ENCODE results near the gene FCHO1. TPM values are rescaled to one million over a fixed set of nuclear protein-coding genes. Genes with fewer than 3 reads are reported as not detected.

FCHO1 gene
- total RNA-seq, 2 experiments from 2014 or later, result 76.3 to 84.1 TPM

- H3K27me3 Mint-ChIP-seq, result no peaks in the 10 kb centered on the region
- ChIA-PET POLR2A (no interaction called here), CTCF (interaction anchor here (0.6 to 1.8 kb wide), 4 partner anchors 17 to 211 kb away, joined by 3 to 4 read pairs (median 4); partner anchors contain the start of gene CCDC124)
- DNase-seq, result no peak
- H3K9me3 Mint-ChIP-seq, result no peaks in the 10 kb centered on the region
- H3K4me1 Mint-ChIP-seq, result peaks cover 41% of the 10 kb centered on the region
- H3K27ac Mint-ChIP-seq, result peak overlapping the region; percentile 78
- peaks cover 23% of the 10 kb centered on the region for H3K36me3 Mint-ChIP-seq (ENCODE audit: low read depth)
- peak overlapping the region; percentile 85 for H3K4me3 Mint-ChIP-seq
These were observed 29.5 kb upstream of the FCHO1 start for GRCh38 chr19:17721821-17722220.

DNA sequence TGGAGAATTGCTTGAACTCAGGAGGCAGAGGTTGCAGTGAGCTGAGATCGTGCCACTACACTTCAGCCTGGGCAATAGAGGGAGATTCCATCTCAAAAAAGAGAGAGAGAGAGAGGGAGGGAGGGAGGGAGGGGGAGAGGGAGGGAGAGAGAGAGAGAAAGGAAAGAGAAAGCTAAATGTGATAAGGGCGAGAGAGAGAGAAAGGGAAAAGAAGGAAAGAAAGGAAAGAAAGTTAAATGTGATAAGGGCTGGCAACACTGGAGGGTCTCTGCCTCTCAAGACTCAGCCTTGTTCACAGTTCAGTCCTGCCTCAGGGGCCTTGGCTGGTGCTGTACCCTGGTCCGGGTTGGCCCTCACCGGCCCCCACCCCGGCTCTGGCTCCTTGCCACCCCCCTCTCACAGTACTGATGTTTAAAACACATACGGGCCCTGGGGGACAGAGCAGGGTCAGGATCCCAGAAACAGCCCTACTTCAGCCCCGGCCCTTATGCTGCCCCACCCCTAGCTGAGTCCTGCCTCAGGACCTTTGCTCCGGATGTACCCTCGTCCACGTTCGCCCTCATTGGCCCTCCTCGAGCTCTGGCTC is 28.5 kb upstream of the FCHO1 start:
- Mint-ChIP-seq H3K4me1 (peaks cover 36% of the 10 kb centered on the region), H3K27me3 (no peaks in the 10 kb centered on the region), H3K36me3 (ENCODE audit: low read depth) (peaks cover 23% of the 10 kb centered on the region), H3K27ac (no peak overlapping the region), H3K4me3 (no peak overlapping the region), H3K9me3 (no peaks in the 10 kb centered on the region)
- ChIA-PET CTCF (interaction anchor here (0.9 to 1.8 kb wide), 4 partner anchors 16 to 210 kb away, joined by 3 to 4 read pairs (median 4); partner anchors contain the start of gene CCDC124), POLR2A (no interaction called here)
- DNase-seq, result no peak

DNA sequence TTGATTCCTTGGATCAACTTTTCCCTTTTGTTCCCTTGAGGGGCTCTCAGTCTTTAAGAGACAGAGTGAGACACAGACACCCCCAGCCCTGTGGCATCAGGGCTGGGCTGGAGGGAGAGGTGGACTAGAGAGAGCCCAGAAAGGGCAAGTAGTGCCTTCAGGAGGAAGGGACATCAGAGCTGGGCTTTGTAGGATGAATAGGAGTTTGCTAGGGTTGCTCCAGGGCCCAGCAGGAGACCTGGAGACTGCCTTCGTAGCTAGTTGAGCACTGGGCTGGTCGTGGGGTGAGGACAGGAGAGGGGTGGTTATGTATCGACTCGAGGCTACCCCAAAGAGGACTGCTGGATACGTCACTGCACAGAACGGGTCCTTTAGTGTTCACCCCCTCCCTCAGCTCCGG is 26.6 kb upstream of the FCHO1 start:
- peaks cover 25% of the 10 kb centered on the region for H3K4me1 Mint-ChIP-seq
- CTCF ChIA-PET, result interaction anchor here (0.7 to 3.1 kb wide), 7 partner anchors 9 to 207 kb away, joined by 3 to 15 read pairs (median 3); partner anchors contain the start of gene CCDC124
- no peak for DNase-seq
- H3K27ac Mint-ChIP-seq, result no peak overlapping the region
- no peaks in the 10 kb centered on the region for H3K9me3 Mint-ChIP-seq
- no peak overlapping the region for H3K4me3 Mint-ChIP-seq
- no peaks in the 10 kb centered on the region for H3K27me3 Mint-ChIP-seq
- peaks cover 26% of the 10 kb centered on the region for H3K36me3 Mint-ChIP-seq (ENCODE audit: low read depth)
- POLR2A ChIA-PET, result no interaction called here

GRCh38 chr19:17725422-17726078 is 25.7 kb upstream of the FCHO1 start:
- Mint-ChIP-seq H3K9me3 (no peaks in the 10 kb centered on the region), H3K4me1 (peaks cover 24% of the 10 kb centered on the region), H3K27ac (no peak overlapping the region), H3K4me3 (no peak overlapping the region), H3K36me3 (ENCODE audit: low read depth) (peaks cover 33% of the 10 kb centered on the region), H3K27me3 (no peaks in the 10 kb centered on the region)
- DNase-seq, result no peak
- POLR2A ChIA-PET, result no interaction called here
- CTCF ChIA-PET, result interaction anchor here (0.7 to 3.1 kb wide), 7 partner anchors 10 to 207 kb away, joined by 3 to 15 read pairs (median 3); partner anchors contain the start of gene CCDC124

GRCh38 chr19:17726136-17726741 is 25.0 kb upstream of the FCHO1 start:
- no peak for DNase-seq
- Mint-ChIP-seq H3K36me3 (ENCODE audit: low read depth) (peaks cover 39% of the 10 kb centered on the region), H3K4me1 (peaks cover 22% of the 10 kb centered on the region), H3K27ac (no peak overlapping the region), H3K4me3 (no peak overlapping the region), H3K27me3 (no peaks in the 10 kb centered on the region), H3K9me3 (no peaks in the 10 kb centered on the region)
- POLR2A ChIA-PET, result no interaction called here
- CTCF ChIA-PET, result interaction anchor here (0.8 to 3.1 kb wide), 5 partner anchors 12 to 206 kb away, joined by 3 to 15 read pairs (median 3); partner anchors contain the start of gene CCDC124

- H3K9me3 Mint-ChIP-seq, result no peaks in the 10 kb centered on the region
- peaks cover 43% of the 10 kb centered on the region for H3K36me3 Mint-ChIP-seq (ENCODE audit: low read depth)
- DNase-seq, result no peak
- peaks cover 19% of the 10 kb centered on the region for H3K4me1 Mint-ChIP-seq
- ChIA-PET CTCF (interaction anchor here (3.1 kb wide), 1 partner anchor 11 kb away, joined by 15 read pairs; no protein-coding TSS in a partner anchor), POLR2A (no interaction called here)
- H3K27me3 Mint-ChIP-seq, result no peaks in the 10 kb centered on the region
- no peak overlapping the region for H3K27ac Mint-ChIP-seq
- no peak overlapping the region for H3K4me3 Mint-ChIP-seq
These were observed 24.1 kb upstream of the FCHO1 start for GRCh38 chr19:17726964-17727773.

DNA sequence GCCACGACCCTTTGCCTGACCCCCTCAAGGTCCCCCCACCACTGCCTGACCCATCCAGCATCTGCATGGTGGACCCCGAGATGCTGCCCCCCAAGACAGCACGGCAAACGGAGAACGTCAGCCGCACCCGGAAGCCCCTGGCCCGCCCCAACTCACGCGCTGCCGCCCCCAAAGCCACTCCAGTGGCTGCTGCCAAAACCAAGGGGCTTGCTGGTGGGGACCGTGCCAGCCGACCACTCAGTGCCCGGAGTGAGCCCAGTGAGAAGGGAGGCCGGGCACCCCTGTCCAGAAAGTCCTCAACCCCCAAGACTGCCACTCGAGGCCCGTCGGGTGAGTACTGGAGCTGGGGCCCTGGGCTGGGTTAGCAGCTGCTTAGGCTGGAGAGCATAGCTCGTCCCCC is 23.4 kb upstream of the FCHO1 start:
- Mint-ChIP-seq H3K4me1 (peaks cover 19% of the 10 kb centered on the region), H3K27ac (no peak overlapping the region), H3K36me3 (ENCODE audit: low read depth) (peaks cover 45% of the 10 kb centered on the region), H3K27me3 (no peaks in the 10 kb centered on the region), H3K9me3 (no peaks in the 10 kb centered on the region), H3K4me3 (no peak overlapping the region)
- ChIA-PET POLR2A (no interaction called here), CTCF (interaction anchor here (0.6 kb wide), 1 partner anchor 11 kb away, joined by 5 read pairs; no protein-coding TSS in a partner anchor)
- DNase-seq, result no peak

DNA sequence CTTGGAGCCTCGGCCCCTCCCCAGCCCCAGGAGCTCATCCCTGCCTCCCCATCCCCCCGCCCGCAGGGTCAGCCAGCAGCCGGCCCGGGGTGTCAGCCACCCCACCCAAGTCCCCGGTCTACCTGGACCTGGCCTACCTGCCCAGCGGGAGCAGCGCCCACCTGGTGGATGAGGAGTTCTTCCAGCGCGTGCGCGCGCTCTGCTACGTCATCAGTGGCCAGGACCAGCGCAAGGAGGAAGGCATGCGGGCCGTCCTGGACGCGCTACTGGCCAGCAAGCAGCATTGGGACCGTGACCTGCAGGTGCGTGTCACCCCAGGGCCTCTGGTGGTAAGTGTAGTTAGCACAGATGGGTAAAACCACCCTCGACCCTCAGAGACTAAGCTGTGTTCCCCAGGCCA is 18.1 kb upstream of the FCHO1 start:
- H3K27me3 Mint-ChIP-seq, result no peaks in the 10 kb centered on the region
- H3K9me3 Mint-ChIP-seq, result no peaks in the 10 kb centered on the region
- H3K27ac Mint-ChIP-seq, result no peak overlapping the region
- no peak overlapping the region for H3K4me3 Mint-ChIP-seq
- ChIA-PET POLR2A (no interaction called here), CTCF (interaction anchor here (1.2 to 4.4 kb wide), 2 partner anchors 9 to 200 kb away, joined by 3 to 20 read pairs; partner anchors contain the start of gene CCDC124)
- H3K4me1 Mint-ChIP-seq, result peaks cover 16% of the 10 kb centered on the region
- H3K36me3 Mint-ChIP-seq (ENCODE audit: low read depth), result peaks cover 44% of the 10 kb centered on the region
- DNase-seq, result no peak

- H3K4me1 Mint-ChIP-seq, result peaks cover 19% of the 10 kb centered on the region
- no peak overlapping the region for H3K27ac Mint-ChIP-seq
- ChIA-PET CTCF (no interaction called here), POLR2A (no interaction called here)
- H3K4me3 Mint-ChIP-seq, result no peak overlapping the region
- DNase-seq, result no peak
- H3K27me3 Mint-ChIP-seq, result no peaks in the 10 kb centered on the region
- H3K36me3 Mint-ChIP-seq (ENCODE audit: low read depth), result peaks cover 44% of the 10 kb centered on the region
- H3K9me3 Mint-ChIP-seq, result no peaks in the 10 kb centered on the region
These were observed 17.1 kb upstream of the FCHO1 start for GRCh38 chr19:17734146-17734545.

DNA sequence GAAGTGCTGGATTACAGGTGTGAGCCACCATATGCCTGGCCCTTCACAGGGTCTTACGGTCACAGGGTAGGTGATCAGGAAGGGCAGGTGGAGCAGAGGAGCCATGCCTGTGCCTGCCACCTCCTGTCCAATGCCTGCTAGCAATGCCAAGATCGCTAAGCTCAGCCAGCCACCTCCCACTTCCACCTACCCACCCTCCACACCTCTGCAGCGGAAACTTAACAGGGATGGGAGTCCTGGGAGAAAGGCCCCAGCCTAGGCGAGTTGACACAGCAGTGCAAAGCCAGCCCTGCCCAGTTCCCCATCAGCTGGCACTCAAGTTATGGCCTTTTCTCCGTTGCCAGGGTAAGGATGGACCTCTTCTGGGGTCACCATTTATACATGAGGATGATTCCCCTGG is 15.9 kb upstream of the FCHO1 start:
- Mint-ChIP-seq H3K4me3 (no peak overlapping the region), H3K4me1 (peaks cover 17% of the 10 kb centered on the region), H3K27ac (no peak overlapping the region), H3K9me3 (no peaks in the 10 kb centered on the region), H3K27me3 (no peaks in the 10 kb centered on the region), H3K36me3 (ENCODE audit: low read depth) (peaks cover 36% of the 10 kb centered on the region)
- POLR2A ChIA-PET, result no interaction called here
- DNase-seq, result no peak
- CTCF ChIA-PET, result interaction anchor here (0.7 to 1.2 kb wide), 2 partner anchors 17 to 107 kb away, joined by 3 to 8 read pairs; partner anchors contain the start of gene MAP1S

GRCh38 chr19:17737690-17738153 is 13.6 kb upstream of the FCHO1 start:
- POLR2A ChIA-PET, result no interaction called here
- Mint-ChIP-seq H3K27ac (no peak overlapping the region), H3K4me3 (no peak overlapping the region), H3K36me3 (ENCODE audit: low read depth) (peaks cover 20% of the 10 kb centered on the region), H3K4me1 (peaks cover 13% of the 10 kb centered on the region), H3K9me3 (no peaks in the 10 kb centered on the region), H3K27me3 (no peaks in the 10 kb centered on the region)
- CTCF ChIA-PET, result interaction anchor here (0.6 to 3.7 kb wide), 3 partner anchors 12 to 124 kb away, joined by 3 to 15 read pairs (median 3); no protein-coding TSS in a partner anchor
- DNase-seq, result no peak

DNA sequence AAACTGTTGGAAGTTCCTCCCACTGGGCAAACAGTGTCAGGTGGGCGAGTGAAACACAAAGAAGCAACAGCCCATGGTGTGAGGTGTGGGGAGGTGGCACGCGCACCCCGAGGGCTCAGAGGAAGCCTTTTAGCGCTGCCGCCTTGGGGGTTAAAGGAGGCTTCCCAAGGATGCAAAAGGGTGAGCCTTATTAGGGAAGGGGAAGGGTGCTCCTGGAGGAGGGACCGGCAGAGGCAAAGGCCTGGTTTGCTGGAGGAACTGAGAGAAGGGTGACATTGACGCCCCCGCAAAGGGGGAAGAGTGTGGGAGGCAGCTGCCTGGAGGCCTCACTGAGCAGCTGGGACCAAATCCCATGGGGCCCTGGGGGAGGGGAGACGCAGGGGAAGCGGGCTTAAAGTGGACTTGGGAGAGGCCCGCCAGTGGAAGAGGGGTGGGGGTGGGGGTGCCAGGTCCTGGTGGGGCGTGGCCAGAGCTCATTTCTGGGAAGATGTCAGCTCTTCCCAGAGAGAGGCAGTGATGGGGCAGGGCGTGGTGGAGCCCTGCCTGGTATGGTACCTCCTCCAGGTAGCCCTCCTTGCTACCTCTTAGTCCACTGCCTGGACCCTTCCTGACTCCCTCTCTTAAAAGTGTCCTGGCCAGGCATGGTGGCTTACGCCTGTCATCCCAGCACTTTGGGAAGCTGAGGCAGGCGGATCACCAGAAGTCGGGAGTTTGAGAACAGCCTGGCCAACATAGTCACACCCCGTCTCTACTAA is 12.0 kb upstream of the FCHO1 start:
- Mint-ChIP-seq H3K4me1 (peaks cover 18% of the 10 kb centered on the region), H3K36me3 (ENCODE audit: low read depth) (peaks cover 13% of the 10 kb centered on the region), H3K27me3 (no peaks in the 10 kb centered on the region), H3K4me3 (no peak overlapping the region), H3K9me3 (no peaks in the 10 kb centered on the region), H3K27ac (no peak overlapping the region)
- ChIA-PET CTCF (interaction anchor here (0.5 to 3.7 kb wide), 7 partner anchors 9 to 22 kb away, joined by 3 to 15 read pairs (median 3); partner anchors contain the start of gene FCHO1), POLR2A (interaction anchor here (1.0 kb wide), 1 partner anchor 12 kb away, joined by 3 read pairs; the partner anchor contains the start of gene FCHO1)
- DNase-seq, result no peak
